ENCODE data around the gene CCNL2.

The CCNL2 gene

GRCh38 chr1:1341549-1342021 lies 57.5 kb downstream of the CCNL2 start:
- DNase-seq (ENCODE audit: low spot score): no peak

- no peak for DNase-seq (ENCODE audit: low spot score)
Observed at GRCh38 chr1:1340791-1341548, 58.2 kb downstream of the CCNL2 start.

- no peak for DNase-seq (ENCODE audit: low spot score)
Observed at GRCh38 chr1:1340185-1340584, 59.0 kb downstream of the CCNL2 start.

- no peak for DNase-seq (ENCODE audit: low spot score)
Observed at GRCh38 chr1:1338278-1338677, 60.9 kb downstream of the CCNL2 start.

- no peak for DNase-seq (ENCODE audit: low spot score)
Observed at GRCh38 chr1:1337793-1338147, 61.4 kb downstream of the CCNL2 start.

- DNase-seq (ENCODE audit: low spot score): no peak
Observed at GRCh38 chr1:1336931-1337792, 62.0 kb downstream of the CCNL2 start.

GRCh38 chr1:1336446-1336845 lies 62.7 kb downstream of the CCNL2 start:
- DNase-seq (ENCODE audit: low spot score): no peak

- no peak for DNase-seq (ENCODE audit: low spot score)
Observed at GRCh38 chr1:1335792-1336248, 63.3 kb downstream of the CCNL2 start.
